Fibroblast of lung (primary cell): ENCODE results near the gene KCTD16.

Experiments used
- EZH2 ChIP-seq: IDR thresholded peaks from 2 replicates; pipeline ENCODE4 v1.5.1; 2012; ENCODE audit warnings: low read length, control low read depth, mild to moderate bottlenecking; ENCODE audit errors: missing control alignments
- TF ChIP-seq, protein P1 (sequence below), 2 donors: IDR thresholded peaks in 1 of 2; conservative IDR thresholded peaks in 1 of 2; 1 replicate in 1 of 2; 2 replicates in 1 of 2; pipeline ENCODE4 v1.5.1; 2011 to 2012; ENCODE audit warnings: low read length in 2 of 2, control low read depth in 1 of 2, inconsistent platforms in 1 of 2, low read depth in 1 of 2, mild to moderate bottlenecking in 1 of 2

DNA sequence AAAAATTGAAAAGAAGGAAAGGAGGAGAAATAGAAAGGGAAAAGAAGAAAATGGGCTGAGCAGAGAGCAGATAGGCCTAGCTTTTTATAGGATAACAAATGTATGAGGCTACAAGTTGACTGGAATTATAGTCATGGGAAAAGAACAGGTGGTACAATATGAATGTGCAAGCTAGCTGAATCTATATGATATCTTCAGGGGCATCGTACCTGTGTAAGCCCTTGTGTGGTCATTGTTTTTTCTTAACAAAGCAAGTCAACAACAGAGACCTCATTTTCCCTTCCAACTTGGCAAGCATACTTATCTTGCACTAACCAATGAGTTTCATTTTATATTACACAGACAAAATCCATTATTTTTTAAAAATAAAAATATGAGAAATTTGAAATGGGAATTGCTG is 259.2 kb downstream of the KCTD16 start:
- TF ChIP-seq, protein P1, sequence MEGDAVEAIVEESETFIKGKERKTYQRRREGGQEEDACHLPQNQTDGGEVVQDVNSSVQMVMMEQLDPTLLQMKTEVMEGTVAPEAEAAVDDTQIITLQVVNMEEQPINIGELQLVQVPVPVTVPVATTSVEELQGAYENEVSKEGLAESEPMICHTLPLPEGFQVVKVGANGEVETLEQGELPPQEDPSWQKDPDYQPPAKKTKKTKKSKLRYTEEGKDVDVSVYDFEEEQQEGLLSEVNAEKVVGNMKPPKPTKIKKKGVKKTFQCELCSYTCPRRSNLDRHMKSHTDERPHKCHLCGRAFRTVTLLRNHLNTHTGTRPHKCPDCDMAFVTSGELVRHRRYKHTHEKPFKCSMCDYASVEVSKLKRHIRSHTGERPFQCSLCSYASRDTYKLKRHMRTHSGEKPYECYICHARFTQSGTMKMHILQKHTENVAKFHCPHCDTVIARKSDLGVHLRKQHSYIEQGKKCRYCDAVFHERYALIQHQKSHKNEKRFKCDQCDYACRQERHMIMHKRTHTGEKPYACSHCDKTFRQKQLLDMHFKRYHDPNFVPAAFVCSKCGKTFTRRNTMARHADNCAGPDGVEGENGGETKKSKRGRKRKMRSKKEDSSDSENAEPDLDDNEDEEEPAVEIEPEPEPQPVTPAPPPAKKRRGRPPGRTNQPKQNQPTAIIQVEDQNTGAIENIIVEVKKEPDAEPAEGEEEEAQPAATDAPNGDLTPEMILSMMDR (conservative IDR thresholded peaks at IDR 0.05 in 1 of 2, IDR thresholded peaks at IDR 0.05 in 1 of 2; ENCODE audit: low read depth in 1 of 2, low read length in 2 of 2) = no peak
- no peak for TF ChIP-seq EZH2
